ENCODE results near the gene ING2. TPM values are rescaled to one million over a fixed set of nuclear protein-coding genes. Genes with fewer than 3 reads are reported as not detected.
"Not testable (repeated sequence)": the region's sequence is repeated elsewhere in the genome, so short reads cannot be mapped to it uniquely, and the experiment has no call there.

Gene ING2
- total RNA-seq, 1 donor from 2014 or later, result 6.2 TPM

DNA sequence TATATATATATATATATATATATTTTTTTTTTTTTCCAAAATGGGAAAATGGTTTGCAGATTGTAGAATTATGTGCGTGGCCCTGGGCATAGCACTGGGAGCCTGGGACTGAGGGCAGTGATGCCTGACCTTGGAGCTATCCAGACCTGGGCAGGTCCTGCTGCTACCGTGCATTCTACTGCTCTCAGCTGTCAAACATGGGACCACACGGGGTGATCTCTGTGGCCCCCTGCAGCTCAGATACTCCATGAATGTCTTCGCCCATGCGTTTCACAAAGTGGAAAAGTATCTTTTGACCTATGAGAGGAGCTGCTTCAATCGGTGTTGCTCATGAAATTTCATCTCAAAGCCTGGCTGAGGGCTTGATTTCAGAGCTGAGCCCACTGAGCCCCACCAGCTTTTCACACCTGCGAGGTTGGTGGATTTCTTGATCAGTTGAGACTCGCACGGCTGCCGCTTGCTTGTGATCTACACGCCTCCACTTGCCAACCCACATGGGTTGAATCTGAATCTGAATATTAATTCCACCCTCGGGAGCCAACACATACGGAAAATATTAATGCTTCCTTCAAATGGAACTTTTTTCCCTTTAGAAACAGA lies 35.7 kb downstream of the ING2 start:
- intact Hi-C loops (cut with DNase I), result no loop called here
- no peak for DNase-seq (ENCODE audit: low spot score)

DNA sequence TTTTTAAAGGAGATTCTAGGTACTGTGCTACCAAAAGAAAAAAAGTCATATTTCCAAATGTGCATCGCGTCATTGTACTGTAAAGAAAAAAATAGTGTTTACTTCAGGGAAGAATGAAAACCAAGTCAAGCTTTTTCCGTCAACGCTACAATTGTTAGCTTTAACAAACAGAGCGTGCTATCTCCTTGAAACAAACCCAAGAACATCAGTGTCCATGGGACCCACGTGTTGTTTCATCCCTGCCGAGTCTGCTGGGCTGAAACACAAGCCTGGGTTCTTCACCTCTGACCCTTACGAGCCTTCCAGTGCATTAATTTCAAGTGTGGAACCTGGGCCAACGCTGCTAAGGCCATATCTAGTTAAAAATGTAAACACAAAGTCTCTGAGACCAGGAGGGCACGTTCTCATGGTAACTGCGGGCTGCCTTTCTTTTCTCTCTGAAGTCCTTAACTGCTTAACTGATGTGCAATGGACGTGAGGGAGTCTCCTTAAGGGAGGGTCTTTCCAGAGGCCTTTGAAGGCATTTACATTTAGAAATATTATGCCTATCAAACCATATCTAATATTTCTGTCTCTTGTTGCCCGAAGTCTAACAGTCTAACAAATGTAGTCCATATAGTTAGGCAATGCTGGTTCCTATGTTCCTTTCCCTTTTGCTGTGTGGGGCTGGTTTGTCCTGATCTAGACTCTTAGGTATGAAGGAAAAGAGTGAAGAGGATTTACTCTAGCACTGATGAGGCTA lies 36.3 kb downstream of the ING2 start:
- intact Hi-C loops (cut with DNase I), result no loop called here
- DNase-seq (ENCODE audit: low spot score), result no peak

DNA sequence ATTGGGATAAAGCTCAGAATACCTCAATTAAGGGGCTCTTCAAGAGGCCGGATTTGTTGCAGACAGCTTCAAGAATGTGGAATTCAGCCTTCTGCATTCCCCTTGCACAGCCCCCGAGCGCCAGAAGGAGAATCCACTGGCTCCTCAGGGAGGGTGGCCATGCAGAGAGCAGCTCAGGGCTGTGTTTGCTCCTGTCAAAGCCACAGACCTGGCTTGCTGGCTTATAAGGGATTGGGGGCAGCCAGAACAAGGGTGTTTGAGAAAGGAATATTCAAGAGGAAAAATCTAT lies 36.8 kb downstream of the ING2 start:
- no peak for DNase-seq (ENCODE audit: low spot score)
- intact Hi-C loops (cut with DNase I), result no loop called here

DNA sequence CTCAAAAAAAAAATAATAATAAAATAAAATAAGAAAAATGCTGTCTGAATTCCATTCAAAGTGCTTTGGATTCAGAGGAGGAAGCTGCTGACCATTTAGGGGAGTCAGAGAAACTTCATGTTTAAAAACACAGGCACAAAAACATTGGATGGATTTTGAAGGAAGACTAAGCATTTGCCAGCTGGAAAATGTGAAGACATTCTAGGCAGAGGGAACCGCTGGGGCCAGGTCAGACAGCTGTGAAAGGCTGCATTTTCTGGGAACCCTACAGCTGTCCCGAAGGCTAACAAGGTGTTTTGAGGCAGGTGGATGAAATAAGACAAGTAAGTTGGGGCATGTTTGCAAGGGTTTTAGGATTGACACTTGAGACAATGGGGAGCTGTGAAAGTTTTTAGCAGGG lies 38.6 kb downstream of the ING2 start:
- intact Hi-C loops (cut with DNase I), result no loop called here
- DNase-seq (ENCODE audit: low spot score), result no peak

DNA sequence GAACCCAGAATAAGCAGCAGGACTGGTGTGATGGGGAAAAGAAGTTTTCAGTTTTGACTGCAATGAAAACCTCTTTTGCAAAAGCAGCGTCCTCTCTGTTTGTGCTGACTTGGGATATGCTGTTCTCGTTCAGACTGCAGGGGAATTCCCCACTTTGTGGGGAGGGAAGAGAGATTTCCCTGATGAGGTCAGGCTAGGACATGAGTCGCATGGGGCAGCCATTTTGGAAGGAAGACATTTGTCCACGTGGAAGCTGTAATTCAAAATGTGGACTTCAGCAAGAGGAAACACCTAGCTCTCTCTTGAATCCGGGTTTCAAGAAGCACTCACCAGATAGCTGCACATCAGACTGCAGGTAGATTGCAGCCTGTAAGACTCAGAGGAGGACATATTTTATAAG lies 39.3 kb downstream of the ING2 start:
- DNase-seq (ENCODE audit: low spot score), result no peak
- intact Hi-C loops (cut with DNase I), result no loop called here

DNA sequence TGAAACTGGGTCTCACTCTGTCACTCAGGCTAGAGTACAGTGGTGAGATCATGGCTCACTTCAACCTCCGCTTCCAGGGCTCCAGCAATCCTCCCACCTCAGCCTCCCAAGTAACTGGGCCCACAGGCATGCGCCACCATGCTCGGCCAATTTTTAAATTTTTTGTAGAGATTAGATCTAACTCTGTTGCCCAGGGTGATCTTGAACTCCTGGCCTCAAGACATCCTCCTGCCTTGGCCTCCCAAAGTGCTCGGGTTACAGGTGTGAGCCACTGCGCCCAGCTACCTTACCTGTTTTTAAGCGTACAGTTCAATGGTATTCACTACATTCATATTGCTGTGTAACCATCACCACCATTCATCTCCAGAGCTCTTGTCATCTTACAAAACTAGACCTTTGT lies 41.5 kb downstream of the ING2 start:
- DNase-seq (ENCODE audit: low spot score), result no peak

DNA sequence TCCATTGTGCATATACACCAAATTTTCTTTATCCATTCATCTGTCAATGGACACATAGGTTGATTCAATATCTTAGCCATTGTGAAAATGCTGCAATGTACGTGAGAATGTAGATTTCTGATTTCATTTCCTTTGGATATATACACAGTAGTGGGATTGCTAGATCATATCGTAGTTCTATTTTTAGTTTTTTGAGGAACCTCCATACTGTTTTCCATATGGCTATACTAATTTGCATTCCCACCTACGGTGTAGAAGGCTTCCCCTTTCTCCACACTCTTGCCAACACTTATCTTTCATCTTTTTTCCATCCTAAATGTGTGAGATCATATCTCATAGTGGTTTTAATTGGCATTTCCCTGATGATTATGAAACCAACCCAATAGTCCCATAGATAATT lies 43.4 kb downstream of the ING2 start:
- DNase-seq (ENCODE audit: low spot score), result no peak
- intact Hi-C loops (cut with DNase I), result no loop called here

More for the DNA sequence above, 41.5 kb downstream of the ING2 start:
- intact Hi-C loops (cut with DNase I), result no loop called here

DNA sequence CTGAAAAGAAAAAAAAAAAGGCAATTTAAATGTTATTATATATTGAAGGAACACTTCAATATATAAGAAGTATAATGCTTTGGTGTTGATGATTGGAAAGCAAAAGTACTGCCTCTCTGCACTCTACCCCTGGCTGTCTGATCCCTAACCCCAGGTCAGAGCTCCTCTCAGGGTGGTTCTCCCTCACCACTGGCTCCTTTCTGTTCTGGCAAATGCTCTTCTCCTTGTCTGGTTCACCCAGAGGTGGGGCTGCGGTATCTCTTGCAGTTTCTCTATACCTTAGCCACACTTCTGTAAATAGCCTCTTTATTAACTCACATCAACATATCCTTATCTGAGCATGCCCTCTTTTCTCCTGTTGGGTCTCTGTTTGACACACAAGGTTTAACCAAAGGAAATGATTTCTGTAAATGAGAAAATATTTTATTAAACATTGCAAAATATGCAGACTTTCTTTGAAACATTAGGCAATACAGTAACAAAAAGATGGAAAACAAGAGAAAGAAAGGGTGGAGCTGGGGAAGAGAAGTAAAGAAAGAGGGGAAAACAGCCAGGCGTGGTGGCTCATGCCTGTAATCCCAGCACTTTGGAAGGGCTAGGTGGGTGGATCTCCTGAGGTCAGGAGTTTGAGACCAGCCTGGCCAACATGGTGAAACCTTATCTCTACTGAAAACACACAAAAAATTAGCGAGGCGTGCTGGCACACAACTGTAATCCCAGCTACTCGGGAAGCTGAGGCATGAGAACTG lies 45.7 kb downstream of the ING2 start:
- intact Hi-C loops (cut with DNase I), result no loop called here
- DNase-seq (ENCODE audit: low spot score), result no peak

DNA sequence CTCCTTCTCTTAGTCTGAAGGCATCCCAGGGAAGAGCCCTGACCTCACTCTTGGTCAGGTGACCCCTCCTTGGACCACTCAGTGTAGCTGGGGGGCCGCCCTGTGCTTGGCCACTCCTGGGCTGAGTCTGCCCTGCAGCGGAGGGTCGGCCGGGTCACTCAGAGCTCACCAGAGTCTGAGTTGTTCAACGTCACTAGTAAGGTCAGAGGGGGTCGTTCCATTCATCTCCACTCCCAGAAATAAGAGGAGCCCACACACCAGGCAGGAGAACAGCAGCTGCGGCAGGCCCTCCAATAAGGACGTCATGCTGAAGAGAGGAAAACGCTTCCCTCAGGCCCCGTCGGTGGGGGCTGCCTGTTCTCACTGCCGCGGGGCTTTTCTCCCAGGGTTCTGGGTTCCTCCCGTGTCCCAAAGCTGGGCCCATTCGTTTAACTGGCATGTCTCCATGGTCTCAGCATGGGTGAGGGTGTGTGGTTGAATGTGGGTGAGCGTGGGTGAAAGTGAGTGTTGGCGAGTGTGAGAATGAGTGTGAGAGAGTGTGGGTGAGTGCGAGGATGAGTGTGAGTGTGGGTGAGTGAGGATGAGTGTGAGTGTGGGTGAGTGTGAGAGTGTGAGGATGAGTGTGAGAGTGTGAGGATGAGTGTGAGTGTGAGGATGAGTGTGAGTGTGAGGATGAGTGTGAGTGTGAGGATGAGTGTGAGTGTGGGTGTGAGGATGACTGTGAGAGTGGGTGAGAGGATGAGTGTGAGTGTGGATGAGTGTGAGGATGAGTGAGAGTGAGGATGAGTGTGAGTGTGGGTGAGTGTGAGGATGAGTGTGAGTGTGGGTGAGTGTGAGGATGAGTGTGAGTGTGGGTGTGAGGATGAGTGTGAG lies 47.7 kb downstream of the ING2 start:
- no peak for DNase-seq (ENCODE audit: low spot score)
- intact Hi-C loops (cut with DNase I), result no loop called here

DNA sequence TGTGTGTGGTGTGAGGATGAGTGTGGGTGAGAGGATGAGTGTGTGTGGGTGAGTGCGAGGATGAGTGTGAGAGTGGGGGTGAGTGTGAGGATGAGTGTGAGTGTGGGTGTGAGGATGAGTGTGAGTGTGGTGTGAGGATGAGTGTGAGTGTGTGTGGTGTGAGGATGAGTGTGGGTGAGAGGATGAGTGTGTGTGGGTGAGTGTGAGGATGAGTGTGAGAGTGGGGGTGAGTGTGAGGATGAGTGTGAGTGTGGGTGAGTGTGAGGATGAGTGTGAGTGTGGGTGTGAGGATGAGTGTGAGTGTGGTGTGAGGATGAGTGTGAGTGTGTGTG lies 48.3 kb downstream of the ING2 start:
- intact Hi-C loops (cut with DNase I); DNase-seq (ENCODE audit: low spot score): not testable (repeated sequence)

DNA sequence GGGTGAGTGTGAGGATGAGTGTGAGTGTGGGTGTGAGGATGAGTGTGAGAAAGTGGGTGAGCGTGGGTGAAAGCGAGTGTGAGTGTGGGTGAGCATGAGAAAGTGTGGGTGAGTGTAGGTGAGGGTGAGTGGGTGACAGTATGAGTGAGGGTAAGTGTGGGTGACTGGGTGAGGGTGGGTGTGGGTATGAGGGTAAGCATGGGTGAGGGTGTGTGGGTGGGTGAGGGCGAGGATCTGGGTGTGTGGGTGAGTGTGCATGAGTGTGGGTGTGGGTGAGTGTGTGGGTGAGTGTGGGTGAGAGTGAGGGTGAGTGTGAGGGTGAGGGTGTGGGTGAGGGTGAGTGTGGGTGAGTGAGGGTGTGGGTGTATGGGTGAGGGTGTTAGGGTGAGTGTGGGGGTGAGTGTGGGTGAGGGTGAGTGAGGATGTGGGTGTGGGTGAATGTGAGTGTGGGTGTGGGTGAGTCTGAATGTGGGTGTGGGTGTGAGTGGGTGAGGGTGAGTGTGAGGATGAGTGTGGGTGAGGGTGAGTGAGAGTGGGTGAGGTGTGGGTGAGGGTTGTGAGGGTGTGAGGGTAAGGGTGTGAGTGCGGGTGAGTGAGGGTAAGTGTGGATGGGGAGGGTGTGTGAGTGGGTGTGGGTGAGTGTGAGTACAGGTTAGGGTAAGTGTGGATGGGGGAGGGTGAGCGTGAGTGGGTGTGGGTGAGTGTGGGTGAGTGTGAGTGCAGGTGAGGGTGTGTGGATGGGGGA lies 48.9 kb downstream of the ING2 start:
- intact Hi-C loops (cut with DNase I), result no loop called here

DNA sequence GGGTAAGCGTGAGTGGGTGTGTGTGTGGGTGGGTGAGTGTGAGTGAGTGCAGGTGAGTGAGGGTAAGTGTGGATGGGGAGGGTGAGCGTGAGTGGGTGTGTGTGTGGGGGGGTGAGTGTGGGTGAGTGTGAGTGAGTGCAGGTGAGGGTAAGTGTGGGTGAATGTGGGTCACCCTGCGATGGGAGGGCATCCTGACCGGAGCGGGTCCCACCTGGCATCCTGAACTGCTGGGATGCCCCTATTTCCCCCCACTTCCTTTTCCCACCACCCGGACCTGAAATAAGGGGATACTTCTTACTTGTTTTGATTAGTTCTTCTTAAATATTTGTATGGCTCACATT lies 49.5 kb downstream of the ING2 start:
- intact Hi-C loops (cut with DNase I), result no loop called here
- DNase-seq (ENCODE audit: low spot score), result no peak

More for the DNA sequence above, 48.9 kb downstream of the ING2 start:
- no peak for DNase-seq (ENCODE audit: low spot score)

DNA sequence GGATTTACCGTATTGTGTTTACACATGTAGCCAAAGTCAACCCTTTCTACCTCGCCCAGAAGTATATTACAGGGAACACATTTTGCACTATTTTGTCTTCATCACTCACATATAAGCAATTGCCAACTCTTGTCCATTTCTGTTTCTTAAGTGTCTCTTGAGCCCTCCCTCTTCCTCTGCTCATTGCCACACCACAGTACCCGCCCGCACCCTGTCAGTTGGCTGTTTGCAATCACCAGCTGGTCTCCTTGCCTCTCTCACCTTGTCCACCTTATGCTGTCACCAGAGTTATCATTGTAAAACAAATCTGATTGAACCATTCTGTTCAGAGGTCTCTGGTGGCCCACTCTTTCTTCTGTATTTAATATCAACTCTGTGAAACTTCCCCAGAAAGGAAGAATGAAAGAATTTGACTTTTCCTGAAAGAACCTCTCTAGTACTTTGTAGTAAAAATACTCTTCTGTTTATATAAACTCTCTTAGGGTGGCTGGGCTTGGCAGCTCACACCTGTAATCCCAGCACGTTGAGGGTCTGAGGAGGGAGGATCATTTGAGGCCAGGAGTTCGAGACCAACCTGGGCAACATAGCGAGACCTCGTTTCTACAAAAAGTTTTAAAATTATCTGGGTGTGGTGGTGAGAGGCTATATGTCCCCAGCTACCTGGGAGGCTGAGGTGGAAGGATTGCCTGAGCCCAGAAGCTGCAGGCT lies 50.2 kb downstream of the ING2 start:
- intact Hi-C loops (cut with DNase I), result no loop called here
- no peak for DNase-seq (ENCODE audit: low spot score)

DNA sequence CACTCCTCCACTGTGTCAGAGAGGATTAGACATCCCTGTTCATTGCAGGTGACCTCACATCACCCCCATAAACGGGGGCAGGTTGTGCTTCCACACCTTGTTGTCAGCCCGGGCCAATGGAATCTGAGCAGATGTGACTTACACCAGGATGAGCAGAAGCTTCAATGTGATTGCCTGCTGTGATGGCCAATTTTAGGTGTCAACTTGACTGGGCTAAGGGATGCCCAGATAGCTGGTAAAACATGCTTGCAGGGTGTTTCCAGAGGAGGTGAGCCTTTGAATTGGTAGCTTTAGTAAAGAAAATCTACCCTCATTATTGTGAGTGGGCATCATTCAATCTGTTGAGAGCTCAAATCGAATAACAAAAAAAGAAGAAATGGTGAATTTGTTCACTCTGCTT lies 52.1 kb downstream of the ING2 start:
- DNase-seq (ENCODE audit: low spot score), result no peak
- intact Hi-C loops (cut with DNase I), result no loop called here

DNA sequence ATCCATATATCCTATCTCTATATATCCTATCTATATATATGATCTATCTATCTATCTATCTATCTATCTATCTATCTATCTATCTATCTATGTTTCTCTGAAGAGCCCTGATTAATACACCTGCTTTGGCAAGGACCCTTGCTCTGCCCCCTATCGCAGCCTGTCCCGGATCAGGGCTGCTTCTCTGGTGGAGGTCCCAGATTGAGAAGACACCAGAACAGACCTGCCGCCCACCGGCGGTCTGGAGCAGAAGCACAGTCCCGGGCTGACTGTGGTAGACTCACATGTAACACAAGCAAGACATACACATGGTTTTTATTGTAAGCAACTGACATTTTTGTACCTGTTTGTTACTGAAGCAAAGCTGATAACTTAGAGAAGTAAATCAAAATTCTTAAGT lies 52.8 kb downstream of the ING2 start:
- intact Hi-C loops (cut with DNase I), result no loop called here
- DNase-seq (ENCODE audit: low spot score), result no peak

DNA sequence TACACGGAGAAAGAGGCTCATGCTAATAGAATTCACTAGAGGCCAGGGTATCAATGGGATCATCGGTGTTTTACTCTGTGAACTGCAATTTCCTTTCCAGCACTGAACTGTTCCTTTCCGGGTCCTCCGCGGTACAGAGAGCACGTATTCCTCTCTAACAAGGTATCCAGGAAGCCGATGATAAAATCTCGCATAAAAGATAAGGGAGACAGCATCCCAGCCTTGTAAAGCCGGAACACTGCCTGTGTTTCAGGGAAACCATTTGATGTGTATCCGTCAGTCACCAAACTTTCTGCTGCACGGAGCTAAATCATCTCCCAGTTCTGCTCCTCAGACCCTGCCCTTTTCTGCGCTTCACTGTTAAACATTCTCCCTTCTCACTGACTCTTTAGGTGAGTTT lies 54.0 kb downstream of the ING2 start:
- intact Hi-C loops (cut with DNase I), result no loop called here
- DNase-seq (ENCODE audit: low spot score), result no peak

DNA sequence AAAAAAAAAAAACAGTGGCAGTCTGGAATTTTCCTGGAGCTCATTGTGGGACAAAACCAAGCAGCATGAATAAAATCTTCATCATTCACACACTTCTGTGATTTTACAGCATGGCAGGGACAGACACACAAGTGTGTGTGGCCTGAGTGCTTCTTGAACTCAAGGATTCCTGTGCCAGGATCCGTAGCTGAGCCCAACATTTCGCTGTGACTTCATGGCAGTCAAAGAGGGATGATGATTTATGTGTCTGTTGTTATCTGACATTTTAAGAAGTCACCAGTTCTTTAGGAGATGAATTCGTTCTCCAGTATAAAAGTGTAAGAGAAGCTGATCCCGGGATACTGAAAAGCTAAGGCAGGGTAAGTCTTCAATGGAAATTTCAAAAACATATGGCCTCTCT lies 57.0 kb downstream of the ING2 start:
- no peak for DNase-seq (ENCODE audit: low spot score)
- intact Hi-C loops (cut with DNase I), result no loop called here
